ENCODE data around the gene RNF113A.

Gene RNF113A

DNA sequence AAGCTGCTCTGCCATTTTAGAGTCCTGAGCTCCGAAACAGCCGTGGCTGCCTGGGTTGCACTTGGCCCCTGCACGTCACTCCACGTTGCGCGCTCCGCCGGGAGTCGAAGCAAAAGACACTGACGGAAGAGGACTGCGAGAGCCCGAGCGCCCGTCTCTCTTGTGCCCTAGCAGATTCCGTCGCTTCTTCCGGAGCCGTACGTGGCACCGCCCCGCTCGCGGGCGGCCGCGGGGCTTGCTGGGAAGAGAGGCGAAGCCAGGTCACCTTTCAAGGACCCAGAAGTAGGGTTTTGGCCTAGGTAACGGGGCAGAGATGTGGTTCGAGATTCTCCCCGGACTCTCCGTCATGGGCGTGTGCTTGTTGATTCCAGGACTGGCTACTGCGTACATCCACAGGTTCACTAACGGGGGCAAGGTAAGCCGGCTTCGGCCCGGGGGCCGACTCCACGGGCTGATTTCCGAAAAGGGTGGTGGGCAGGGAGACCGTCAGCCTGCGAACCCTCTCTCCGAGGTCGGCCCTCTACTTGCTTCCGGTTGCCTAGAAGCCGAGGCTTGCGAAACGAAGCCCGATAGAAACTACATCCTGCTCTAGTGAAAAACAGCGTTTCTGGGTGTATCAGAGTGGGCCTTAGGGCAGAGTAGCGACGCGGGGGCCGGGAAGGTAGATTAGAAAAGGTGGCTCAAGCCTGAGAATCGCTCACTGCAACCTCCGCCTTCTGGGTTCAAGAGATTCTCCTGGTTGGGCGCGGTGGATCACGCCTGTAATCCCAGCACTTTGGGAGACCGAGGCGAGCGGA lies at the start of gene RNF113A, which contains the start of gene NDUFA1:
Gene RNF113A (minus strand): TSS at position 135 of the 797 bp plus-strand sequence. CDS start 120 bp downstream, at position 15.
Gene NDUFA1 (plus strand): TSS at position 234 of the 797 bp plus-strand sequence. CDS start 80 bp downstream, at position 314.
- H3K4me3 ChIP-seq (ENCODE audit: low read depth, low read length), result peak within 1 kb of the TSS; percentile 78
- peak; percentile 88 for DNase-seq (ENCODE audit: low read depth)
- TF ChIP-seq, protein P1, sequence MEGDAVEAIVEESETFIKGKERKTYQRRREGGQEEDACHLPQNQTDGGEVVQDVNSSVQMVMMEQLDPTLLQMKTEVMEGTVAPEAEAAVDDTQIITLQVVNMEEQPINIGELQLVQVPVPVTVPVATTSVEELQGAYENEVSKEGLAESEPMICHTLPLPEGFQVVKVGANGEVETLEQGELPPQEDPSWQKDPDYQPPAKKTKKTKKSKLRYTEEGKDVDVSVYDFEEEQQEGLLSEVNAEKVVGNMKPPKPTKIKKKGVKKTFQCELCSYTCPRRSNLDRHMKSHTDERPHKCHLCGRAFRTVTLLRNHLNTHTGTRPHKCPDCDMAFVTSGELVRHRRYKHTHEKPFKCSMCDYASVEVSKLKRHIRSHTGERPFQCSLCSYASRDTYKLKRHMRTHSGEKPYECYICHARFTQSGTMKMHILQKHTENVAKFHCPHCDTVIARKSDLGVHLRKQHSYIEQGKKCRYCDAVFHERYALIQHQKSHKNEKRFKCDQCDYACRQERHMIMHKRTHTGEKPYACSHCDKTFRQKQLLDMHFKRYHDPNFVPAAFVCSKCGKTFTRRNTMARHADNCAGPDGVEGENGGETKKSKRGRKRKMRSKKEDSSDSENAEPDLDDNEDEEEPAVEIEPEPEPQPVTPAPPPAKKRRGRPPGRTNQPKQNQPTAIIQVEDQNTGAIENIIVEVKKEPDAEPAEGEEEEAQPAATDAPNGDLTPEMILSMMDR (conservative IDR thresholded peaks at IDR 0.05; ENCODE audit: low read depth, low read length), result no peak

GRCh38 chrX:119919835-119920585 lies 48.5 kb upstream of the RNF113A start:
- TF ChIP-seq, protein P1 (conservative IDR thresholded peaks at IDR 0.05; ENCODE audit: low read depth, low read length), result no peak
- H3K4me3 ChIP-seq (ENCODE audit: low read depth, low read length), result no peak overlapping the region
- DNase-seq (ENCODE audit: low read depth), result no peak

GRCh38 chrX:119917877-119918276 lies 46.3 kb upstream of the RNF113A start:
- DNase-seq (ENCODE audit: low read depth), result no peak
- TF ChIP-seq, protein P1 (conservative IDR thresholded peaks at IDR 0.05; ENCODE audit: low read depth, low read length), result no peak
- no peak overlapping the region for H3K4me3 ChIP-seq (ENCODE audit: low read depth, low read length)

DNA sequence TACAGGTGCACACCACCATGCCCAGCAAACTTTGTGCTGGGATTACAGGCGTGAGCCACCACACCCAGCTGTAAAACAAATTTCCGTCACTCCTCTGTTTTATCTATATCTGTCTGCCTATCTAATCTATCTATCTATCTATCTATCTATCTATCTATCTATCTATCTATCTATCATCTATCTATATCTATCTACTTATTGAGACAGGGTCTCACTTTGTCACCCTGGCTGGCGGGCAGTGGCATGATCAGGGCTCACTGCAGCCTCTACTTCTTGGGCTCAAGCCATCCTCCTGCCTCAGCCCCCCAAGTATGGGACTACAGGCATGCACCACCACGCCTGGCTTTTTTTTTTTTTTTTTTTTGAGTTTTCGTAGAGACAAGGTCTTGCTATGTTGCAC lies 44.8 kb upstream of the RNF113A start:
- TF ChIP-seq, protein P1 (conservative IDR thresholded peaks at IDR 0.05; ENCODE audit: low read depth, low read length), result no peak
- DNase-seq (ENCODE audit: low read depth), result no peak

DNA sequence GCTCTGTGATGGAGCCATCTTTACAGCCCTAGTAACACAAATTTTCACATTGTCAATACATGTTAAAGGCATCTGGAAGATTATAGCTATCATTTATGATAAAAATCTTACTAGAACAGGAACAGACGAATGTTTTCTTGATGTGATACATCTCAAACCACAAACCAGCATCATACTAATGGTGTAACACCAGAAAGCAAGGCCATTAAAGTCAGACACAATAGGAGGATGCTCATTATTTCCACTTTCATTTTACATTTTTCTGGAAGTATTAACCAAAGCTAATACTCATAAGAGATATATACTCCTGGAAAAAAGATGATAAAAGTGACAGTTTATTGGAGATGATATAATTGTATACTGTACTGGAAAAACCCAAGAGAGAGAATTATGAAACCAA lies 29.4 kb upstream of the RNF113A start:
- no peak overlapping the region for H3K4me3 ChIP-seq (ENCODE audit: low read depth, low read length)
- no peak for DNase-seq (ENCODE audit: low read depth)
- TF ChIP-seq, protein P1 (conservative IDR thresholded peaks at IDR 0.05; ENCODE audit: low read depth, low read length), result no peak

More for the DNA sequence above, 44.8 kb upstream of the RNF113A start:
- no peak overlapping the region for H3K4me3 ChIP-seq (ENCODE audit: low read depth, low read length)

DNA sequence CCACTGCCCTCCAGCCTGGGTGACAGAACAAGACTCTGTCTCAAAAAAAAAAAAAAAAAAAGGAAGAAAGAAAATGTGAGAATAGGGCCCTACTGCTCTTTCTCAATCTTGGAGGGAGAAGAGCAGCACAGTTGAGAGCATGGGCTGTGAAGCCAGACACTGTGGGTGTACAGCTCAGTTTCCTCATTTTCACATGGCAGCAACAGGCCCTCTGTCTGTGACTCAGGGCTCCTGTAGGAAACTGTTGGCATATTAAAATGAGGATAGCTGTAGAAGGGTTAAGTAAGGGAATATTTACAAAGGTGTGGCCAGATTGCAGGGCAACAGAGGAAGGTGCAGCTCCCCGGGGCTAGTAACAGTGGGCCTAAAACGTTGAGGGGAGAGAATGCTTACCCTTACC lies 27.6 kb upstream of the RNF113A start:
- no peak overlapping the region for H3K4me3 ChIP-seq (ENCODE audit: low read depth, low read length)
- TF ChIP-seq, protein P1 (conservative IDR thresholded peaks at IDR 0.05; ENCODE audit: low read depth, low read length), result no peak
- DNase-seq (ENCODE audit: low read depth), result no peak
